Measurements from ENCODE around the gene PSMB5.
A peak's percentile ranks its signal among the peaks of the same experiment; 100 is the strongest.

The PSMB5 gene

DNA sequence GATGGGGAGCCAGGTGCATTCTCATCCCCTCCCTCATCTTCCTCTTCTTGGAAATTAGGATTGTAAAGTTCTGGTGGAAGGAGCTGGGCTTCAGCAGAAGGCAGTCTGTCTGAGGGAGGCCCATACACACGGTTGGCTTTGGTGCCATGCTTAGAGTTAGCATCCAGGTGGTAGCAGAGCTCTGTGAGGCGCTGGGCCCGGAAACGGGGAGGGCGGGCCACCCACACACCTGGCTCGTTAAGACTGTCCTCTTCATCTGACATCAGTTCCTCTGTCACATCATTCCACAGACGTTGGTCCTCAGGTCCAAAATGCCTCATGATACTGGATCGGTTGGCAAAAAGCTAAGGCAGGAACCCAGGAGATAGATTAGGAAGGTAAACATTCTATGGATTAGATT is 47.4 kb downstream of the PSMB5 start:
- H3K9me3 ChIP-seq (ENCODE audit: insufficient read depth, low read depth, low read length), result no peaks in the 10 kb centered on the region
- H3K27ac ChIP-seq (ENCODE audit: low read depth, low read length), result no peak overlapping the region

DNA sequence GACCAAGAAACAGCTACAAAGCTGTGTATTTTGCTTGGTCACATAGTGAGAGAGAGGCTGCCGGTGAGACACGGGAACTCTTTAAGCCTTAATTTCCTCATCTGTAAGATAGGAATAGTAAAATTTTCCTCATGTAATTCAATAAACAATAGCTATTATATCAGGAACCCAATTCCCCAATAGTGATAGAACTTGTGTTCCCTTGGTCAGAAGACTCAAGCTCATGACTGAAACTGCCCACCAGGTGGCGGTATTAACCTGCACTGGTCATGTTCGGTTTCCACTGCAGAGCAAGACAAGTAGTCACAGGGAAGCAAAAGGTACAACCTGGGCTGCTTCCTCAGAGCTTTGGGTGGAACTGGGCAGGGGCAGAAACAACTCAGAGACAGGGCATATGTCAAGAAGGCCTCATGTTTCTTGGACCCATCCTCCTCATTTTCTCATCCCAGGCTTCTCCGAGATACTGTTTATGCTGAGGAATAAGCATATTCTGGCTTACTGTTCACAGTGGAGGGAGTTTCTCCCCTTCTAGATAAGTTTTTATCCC is 48.1 kb downstream of the PSMB5 start:
- no peak overlapping the region for H4K91ac ChIP-seq (ENCODE audit: low read depth, low read length)
- H2BK12ac ChIP-seq (ENCODE audit: low read length), result no peak overlapping the region
- no peak overlapping the region for H3K14ac ChIP-seq (ENCODE audit: low read length)
- peaks cover 15% of the 10 kb centered on the region for H3K79me1 ChIP-seq (ENCODE audit: low read length)
- no peaks in the 10 kb centered on the region for H3K9me3 ChIP-seq (ENCODE audit: insufficient read depth, low read depth, low read length)
- peaks cover 0 to 1% of the 10 kb centered on the region in 2 experiments for H3K4me1 ChIP-seq (ENCODE audit: control insufficient read depth in 1 of 2, insufficient read depth in 2 of 2, low read length in 2 of 2)
- peaks cover 10% of the 10 kb centered on the region for H3K79me2 ChIP-seq (ENCODE audit: control insufficient read depth, insufficient read depth, low read length, poor library complexity)
- H3K4ac ChIP-seq (ENCODE audit: low read depth, low read length), result no peak overlapping the region
- no peak overlapping the region for H2AK5ac ChIP-seq (ENCODE audit: low read length)
- no peak overlapping the region for H3K23ac ChIP-seq (ENCODE audit: low read length)
- peaks cover 2 to 3% of the 10 kb centered on the region in 2 experiments for H3K36me3 ChIP-seq (ENCODE audit: control insufficient read depth in 1 of 2, insufficient read depth in 2 of 2, low read length in 2 of 2)
- no CpG with 5 or more reads among the region's 5 CpGs for WGBS (ENCODE audit: extremely low coverage, insufficient coverage, insufficient read length)
- H2BK5ac ChIP-seq (ENCODE audit: low read depth, low read length, poor library complexity), result no peak overlapping the region
- no peak overlapping the region for H2BK120ac ChIP-seq (ENCODE audit: insufficient read depth, low read length, poor library complexity)
- H4K12ac ChIP-seq (ENCODE audit: low read depth, low read length), result no peak overlapping the region
- no peak overlapping the region for H3K4me2 ChIP-seq (ENCODE audit: low read length)
- no peak overlapping the region for H3K18ac ChIP-seq (ENCODE audit: low read length)
- no peak overlapping the region for H2AFZ ChIP-seq (ENCODE audit: insufficient read depth, low read length, poor library complexity)
- no peak overlapping the region for H3K27ac ChIP-seq (ENCODE audit: low read depth, low read length)
- H4K8ac ChIP-seq (ENCODE audit: low read depth, low read length), result no peak overlapping the region
- no peak overlapping the region for H3K4me3 ChIP-seq (ENCODE audit: low read depth, low read length)
- H3K27me3 ChIP-seq (ENCODE audit: insufficient read depth, low read length), result no peaks in the 10 kb centered on the region
- peak; percentile 83 to 98 for DNase-seq
- no peak overlapping the region for H3K9ac ChIP-seq (ENCODE audit: low read length)

More for the DNA sequence above, 47.4 kb downstream of the PSMB5 start:
- Histone ChIP-seq H3K14ac (ENCODE audit: low read length) (no peak overlapping the region), H2BK12ac (ENCODE audit: low read length) (no peak overlapping the region), H3K4me1 (ENCODE audit: control insufficient read depth in 1 of 2, insufficient read depth in 2 of 2, low read length in 2 of 2) (peaks cover 0 to 1% of the 10 kb centered on the region in 2 experiments), H3K4me3 (ENCODE audit: low read depth, low read length) (no peak overlapping the region), H3K79me2 (ENCODE audit: control insufficient read depth, insufficient read depth, low read length, poor library complexity) (peaks cover 3% of the 10 kb centered on the region), H2BK5ac (ENCODE audit: low read depth, low read length, poor library complexity) (no peak overlapping the region), H3K9ac (ENCODE audit: low read length) (no peak overlapping the region), H2AFZ (ENCODE audit: insufficient read depth, low read length, poor library complexity) (no peak overlapping the region), H3K36me3 (ENCODE audit: control insufficient read depth in 1 of 2, insufficient read depth in 2 of 2, low read length in 2 of 2) (peaks cover 2 to 3% of the 10 kb centered on the region in 2 experiments), H3K4me2 (ENCODE audit: low read length) (no peak overlapping the region), H3K18ac (ENCODE audit: low read length) (no peak overlapping the region), H2BK120ac (ENCODE audit: insufficient read depth, low read length, poor library complexity) (no peak overlapping the region), H3K23ac (ENCODE audit: low read length) (no peak overlapping the region), H4K8ac (ENCODE audit: low read depth, low read length) (no peak overlapping the region), H3K79me1 (ENCODE audit: low read length) (peaks cover 7% of the 10 kb centered on the region), H3K27me3 (ENCODE audit: insufficient read depth, low read length) (no peaks in the 10 kb centered on the region), H4K91ac (ENCODE audit: low read depth, low read length) (no peak overlapping the region), H3K4ac (ENCODE audit: low read depth, low read length) (no peak overlapping the region), H2AK5ac (ENCODE audit: low read length) (peak overlapping the region; percentile 35), H4K12ac (ENCODE audit: low read depth, low read length) (no peak overlapping the region)
- no peak for DNase-seq
- no CpG with 5 or more reads among the region's 8 CpGs for WGBS (ENCODE audit: extremely low coverage, insufficient coverage, insufficient read length)

DNA sequence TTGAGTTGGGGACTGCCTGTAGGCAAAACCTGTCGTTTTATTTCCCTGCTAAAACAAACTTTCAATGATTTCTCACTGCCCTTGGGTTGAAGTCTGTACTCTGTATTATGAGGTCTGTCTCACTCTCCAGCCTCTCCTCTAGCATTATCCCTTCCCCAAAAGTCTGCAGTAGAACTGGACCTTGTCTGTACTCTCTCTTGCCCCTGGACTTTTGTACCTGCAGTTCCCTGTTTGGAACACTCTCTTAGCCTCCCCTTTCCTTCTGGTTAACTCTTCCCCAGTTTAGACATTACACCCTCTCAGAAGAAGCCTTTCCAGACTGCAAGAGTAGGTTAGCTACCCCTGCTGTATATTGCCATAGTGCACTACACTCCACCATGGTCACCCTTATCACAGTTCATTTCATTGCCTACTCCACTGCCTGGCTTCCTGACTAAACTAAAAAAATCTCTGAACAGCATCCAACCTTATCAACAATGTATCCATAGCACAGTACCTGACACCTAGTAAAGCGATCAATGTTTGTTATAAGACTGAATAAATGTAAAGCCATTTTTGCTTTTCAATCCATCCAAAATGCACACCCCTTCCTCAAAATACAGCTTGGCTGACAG is 48.7 kb downstream of the PSMB5 start:
- Histone ChIP-seq H3K23ac (ENCODE audit: low read length) (no peak overlapping the region), H3K36me3 (ENCODE audit: control insufficient read depth in 1 of 2, insufficient read depth in 2 of 2, low read length in 2 of 2) (peaks cover 2 to 3% of the 10 kb centered on the region in 2 experiments), H3K79me1 (ENCODE audit: low read length) (peaks cover 20% of the 10 kb centered on the region), H2BK5ac (ENCODE audit: low read depth, low read length, poor library complexity) (no peak overlapping the region), H2BK120ac (ENCODE audit: insufficient read depth, low read length, poor library complexity) (no peak overlapping the region), H3K9ac (ENCODE audit: low read length) (no peak overlapping the region), H2AFZ (ENCODE audit: insufficient read depth, low read length, poor library complexity) (no peak overlapping the region), H3K14ac (ENCODE audit: low read length) (no peak overlapping the region), H3K79me2 (ENCODE audit: control insufficient read depth, insufficient read depth, low read length, poor library complexity) (peaks cover 15% of the 10 kb centered on the region), H2AK5ac (ENCODE audit: low read length) (no peak overlapping the region), H4K8ac (ENCODE audit: low read depth, low read length) (no peak overlapping the region), H3K27me3 (ENCODE audit: insufficient read depth, low read length) (no peaks in the 10 kb centered on the region), H3K4ac (ENCODE audit: low read depth, low read length) (no peak overlapping the region), H3K4me2 (ENCODE audit: low read length) (no peak overlapping the region), H3K9me3 (ENCODE audit: insufficient read depth, low read depth, low read length) (no peaks in the 10 kb centered on the region), H3K4me3 (ENCODE audit: low read depth, low read length) (no peak overlapping the region), H3K4me1 (ENCODE audit: control insufficient read depth in 1 of 2, insufficient read depth in 2 of 2, low read length in 2 of 2) (peaks cover 0 to 1% of the 10 kb centered on the region in 2 experiments), H4K91ac (ENCODE audit: low read depth, low read length) (no peak overlapping the region), H3K18ac (ENCODE audit: low read length) (no peak overlapping the region), H3K27ac (ENCODE audit: low read depth, low read length) (no peak overlapping the region), H4K12ac (ENCODE audit: low read depth, low read length) (no peak overlapping the region), H2BK12ac (ENCODE audit: low read length) (no peak overlapping the region)
- DNase-seq, result no peak
- WGBS (ENCODE audit: extremely low coverage, insufficient coverage, insufficient read length), result no CpG with 5 or more reads among the region's 2 CpGs

DNA sequence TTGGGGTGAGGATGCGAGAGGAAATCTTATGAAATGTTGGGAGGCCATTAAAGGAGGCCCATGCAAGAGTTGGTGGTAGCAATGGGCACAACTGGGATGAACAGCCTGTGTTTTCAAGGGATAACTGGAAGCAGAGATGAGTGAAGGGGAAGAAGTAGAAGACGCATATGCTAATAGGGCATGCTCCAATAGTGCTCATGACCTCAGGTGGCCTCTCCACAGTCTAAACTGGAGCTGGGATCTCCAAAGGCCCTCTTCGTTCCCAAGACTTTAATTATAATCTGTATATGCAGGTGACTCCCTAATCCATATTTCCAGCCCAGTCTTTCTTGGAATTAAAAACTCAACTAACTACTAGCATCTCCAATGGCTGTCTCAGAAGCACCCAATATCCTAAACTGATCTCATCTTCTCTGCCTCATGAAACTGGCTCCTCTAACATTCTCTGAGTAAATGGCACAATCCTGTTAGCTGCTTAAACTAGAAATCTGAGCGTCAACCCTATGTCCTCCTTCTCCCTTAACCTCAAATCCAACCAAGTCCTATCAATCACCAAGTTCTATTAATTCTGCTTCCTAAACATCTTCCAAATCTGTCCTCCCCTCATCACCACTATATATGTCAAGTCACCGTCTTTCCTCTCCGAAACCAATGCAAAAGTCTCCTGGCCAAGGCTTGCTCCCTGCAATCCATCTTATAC is 49.6 kb downstream of the PSMB5 start:
- no CpG with 5 or more reads among the region's 6 CpGs for WGBS (ENCODE audit: extremely low coverage, insufficient coverage, insufficient read length)
- Histone ChIP-seq H3K9ac (ENCODE audit: low read length) (no peak overlapping the region), H2AFZ (ENCODE audit: insufficient read depth, low read length, poor library complexity) (no peak overlapping the region), H3K4ac (ENCODE audit: low read depth, low read length) (no peak overlapping the region), H2BK5ac (ENCODE audit: low read depth, low read length, poor library complexity) (no peak overlapping the region), H4K12ac (ENCODE audit: low read depth, low read length) (no peak overlapping the region), H3K27me3 (ENCODE audit: insufficient read depth, low read length) (no peaks in the 10 kb centered on the region), H3K4me3 (ENCODE audit: low read depth, low read length) (no peak overlapping the region), H3K79me1 (ENCODE audit: low read length) (peaks cover 28% of the 10 kb centered on the region), H2BK12ac (ENCODE audit: low read length) (no peak overlapping the region), H3K79me2 (ENCODE audit: control insufficient read depth, insufficient read depth, low read length, poor library complexity) (peaks cover 23% of the 10 kb centered on the region), H3K18ac (ENCODE audit: low read length) (no peak overlapping the region), H3K9me3 (ENCODE audit: insufficient read depth, low read depth, low read length) (no peaks in the 10 kb centered on the region), H3K14ac (ENCODE audit: low read length) (no peak overlapping the region), H3K4me1 (ENCODE audit: control insufficient read depth in 1 of 2, insufficient read depth in 2 of 2, low read length in 2 of 2) (peaks cover 0 to 1% of the 10 kb centered on the region in 2 experiments), H3K36me3 (ENCODE audit: control insufficient read depth in 1 of 2, insufficient read depth in 2 of 2, low read length in 2 of 2) (peaks cover 2 to 3% of the 10 kb centered on the region in 2 experiments), H2BK120ac (ENCODE audit: insufficient read depth, low read length, poor library complexity) (no peak overlapping the region), H3K4me2 (ENCODE audit: low read length) (no peak overlapping the region), H4K8ac (ENCODE audit: low read depth, low read length) (no peak overlapping the region), H3K27ac (ENCODE audit: low read depth, low read length) (no peak overlapping the region), H2AK5ac (ENCODE audit: low read length) (no peak overlapping the region), H4K91ac (ENCODE audit: low read depth, low read length) (no peak overlapping the region), H3K23ac (ENCODE audit: low read length) (no peak overlapping the region)
- DNase-seq, result no peak
